Epidermal melanocyte (primary cell): ENCODE results near the gene PRMT7.

Experiments
- DNase-seq: peaks from one replicate; pipeline ENCODE4 v3.0.0; 2011; ENCODE audit warnings: low spot score; ENCODE audit not compliant: insufficient read length

PRMT7 gene

DNA sequence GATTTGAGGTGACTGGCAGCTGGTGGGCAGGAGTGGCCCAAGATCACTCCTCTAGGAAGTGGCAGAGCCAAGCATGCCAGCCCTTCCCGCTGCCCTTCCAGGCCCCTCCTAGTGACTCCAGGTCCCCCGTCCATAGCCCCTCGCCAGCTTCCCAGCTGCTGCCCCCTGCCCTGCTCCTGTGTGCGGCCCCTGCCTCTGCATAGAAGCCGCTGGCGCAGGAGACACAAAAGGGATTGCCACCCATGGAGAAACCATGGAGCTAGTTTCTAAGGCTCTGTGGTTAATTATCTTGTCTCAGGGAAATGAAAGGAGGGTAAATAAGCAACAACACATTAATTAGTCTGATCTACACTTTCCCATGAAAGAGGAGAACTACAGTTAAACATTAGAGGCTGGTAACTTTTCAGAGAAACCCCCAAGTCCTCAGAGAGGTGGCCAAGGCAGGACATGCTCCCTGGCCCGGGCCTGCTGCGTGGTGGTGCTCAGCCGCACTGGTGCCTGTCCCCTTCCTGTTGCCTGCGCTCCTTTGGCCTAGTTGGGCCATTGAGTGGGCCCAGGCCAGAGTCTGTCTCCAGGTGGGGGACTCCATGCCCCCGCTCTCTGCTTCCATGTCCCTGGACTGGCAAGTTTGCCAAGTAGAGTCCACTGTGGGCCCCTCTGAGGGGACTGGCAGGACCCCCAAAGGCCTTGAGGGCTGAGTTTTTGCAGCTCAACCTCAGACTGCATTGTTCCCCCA is 65.2 kb downstream of the PRMT7 start:
- no peak for DNase-seq

- no peak for DNase-seq
Measured at GRCh38 chr16:68376590-68376989, 65.8 kb downstream of the PRMT7 start.

GRCh38 chr16:68377221-68377620 is 66.4 kb downstream of the PRMT7 start:
- no peak for DNase-seq

DNA sequence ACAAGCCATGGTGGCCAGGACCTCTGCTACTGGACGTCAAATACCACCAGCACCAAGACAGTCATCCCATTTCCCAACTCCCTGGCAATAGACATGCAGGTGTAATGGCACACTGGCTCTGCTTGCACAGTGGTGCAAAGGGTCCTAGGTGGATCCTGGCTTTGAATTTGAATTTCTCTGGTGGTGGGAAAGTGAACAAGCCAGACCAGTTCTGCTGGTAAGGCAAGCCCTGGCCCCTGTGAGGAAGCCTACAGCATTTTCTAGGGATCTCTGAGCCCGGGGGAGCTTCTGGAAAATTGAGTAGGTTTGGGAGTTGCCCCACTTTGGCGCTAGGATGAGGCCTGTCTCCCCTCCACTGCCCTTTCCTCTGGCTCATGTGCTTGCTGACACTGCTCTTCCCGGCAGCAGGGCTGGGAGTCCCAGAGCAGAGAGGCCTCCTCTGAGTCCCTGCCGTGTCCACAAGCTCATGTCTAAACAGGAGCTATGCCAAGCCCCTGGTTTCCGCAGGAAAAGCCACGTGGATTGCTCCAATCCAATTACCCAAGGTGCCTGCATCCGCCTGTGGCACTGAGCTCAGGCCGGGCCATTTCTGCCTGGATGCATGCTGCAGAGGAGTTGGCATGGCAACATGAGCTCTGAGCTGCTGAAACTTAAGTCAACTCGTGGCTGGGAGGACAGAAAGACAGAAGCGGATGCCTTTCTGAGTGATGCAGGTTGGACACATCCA is 67.0 kb downstream of the PRMT7 start:
- DNase-seq, result no peak

- no peak for DNase-seq
Measured at GRCh38 chr16:68378436-68379415, 67.9 kb downstream of the PRMT7 start.

DNA sequence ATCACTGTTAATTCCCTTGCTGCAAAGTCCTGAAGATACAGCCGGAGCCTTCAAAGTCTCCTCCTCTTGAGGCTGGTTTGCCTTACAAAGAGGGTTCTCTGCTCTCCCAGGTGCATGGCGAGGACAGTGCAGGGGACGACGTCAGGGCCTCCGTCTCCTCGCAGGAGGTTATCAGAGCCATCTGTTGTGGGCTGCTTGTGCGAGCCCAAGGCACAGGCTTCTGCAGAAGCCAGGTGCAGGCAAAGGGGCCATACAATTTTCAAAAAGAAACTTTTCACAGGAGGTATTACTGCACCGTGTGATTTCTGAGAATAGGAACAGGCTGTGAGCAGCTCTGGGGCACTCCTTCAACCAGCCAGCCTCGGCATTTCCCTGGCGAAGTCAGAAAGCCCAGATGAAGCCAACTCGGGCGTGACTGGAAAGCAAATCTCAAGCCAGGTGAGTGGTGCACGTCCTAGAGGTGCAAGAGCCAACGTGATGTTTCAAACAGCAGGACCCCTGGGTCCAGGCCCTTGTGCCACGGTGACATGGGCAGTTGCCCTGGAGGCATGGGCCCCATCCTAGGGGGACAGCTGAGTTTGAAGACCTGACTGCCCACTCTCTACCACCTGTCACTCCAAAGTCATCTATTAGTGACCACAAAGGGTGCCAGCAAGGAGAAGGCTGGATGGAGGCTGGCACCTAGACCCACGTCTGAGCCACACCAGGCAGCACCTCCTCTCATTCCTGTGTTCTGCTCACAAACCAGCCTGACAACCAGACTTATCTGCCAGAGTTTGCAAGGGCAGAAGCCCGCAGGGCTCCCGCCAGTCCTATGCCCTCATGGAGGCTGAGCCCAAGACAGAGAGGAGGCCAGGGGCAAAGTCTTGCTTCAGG is 68.9 kb downstream of the PRMT7 start:
- DNase-seq, result no peak

DNA sequence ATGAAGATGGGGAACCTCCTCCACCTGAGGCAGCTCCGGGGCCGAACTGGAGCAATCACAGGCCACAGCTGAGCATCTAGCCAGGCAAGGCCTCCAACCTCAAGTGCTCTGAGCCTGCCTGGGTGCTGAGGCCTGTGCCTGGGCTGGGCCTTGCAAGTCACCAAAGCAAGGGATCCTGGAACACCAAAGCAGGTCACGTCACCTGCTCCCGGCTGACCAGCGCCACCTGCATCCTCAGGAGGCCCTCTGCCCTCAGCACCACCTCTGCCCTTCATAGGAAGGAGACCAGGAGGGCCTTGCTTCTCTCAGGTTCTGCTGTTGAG is 69.5 kb downstream of the PRMT7 start:
- DNase-seq, result no peak

GRCh38 chr16:68380676-68381362 is 70.0 kb downstream of the PRMT7 start:
- DNase-seq, result no peak

GRCh38 chr16:68381363-68381724 is 70.5 kb downstream of the PRMT7 start:
- no peak for DNase-seq

DNA sequence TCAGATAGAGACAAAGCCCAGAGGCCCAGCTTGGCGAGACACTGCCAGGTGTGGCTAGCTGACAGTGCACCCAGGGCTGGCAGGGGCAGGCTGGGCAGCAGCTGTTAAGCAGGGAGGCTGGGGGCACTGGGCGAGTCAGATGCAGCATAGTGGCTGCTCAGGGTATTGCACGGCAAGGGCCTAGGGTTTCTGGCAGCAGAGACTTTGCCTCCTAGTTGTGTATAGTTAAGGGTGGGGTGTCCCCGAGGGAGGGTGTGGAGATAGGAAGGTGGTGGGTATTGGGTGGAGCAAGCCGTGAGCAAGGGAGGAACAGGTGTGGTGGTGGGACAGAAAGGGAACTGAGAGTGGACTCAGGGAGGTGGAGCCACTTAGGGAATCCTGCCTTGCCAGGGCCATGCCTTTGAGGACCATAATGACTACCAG is 71.5 kb downstream of the PRMT7 start:
- DNase-seq, result no peak

- DNase-seq, result no peak
Measured at GRCh38 chr16:68383858-68384257, 73.0 kb downstream of the PRMT7 start.

DNA sequence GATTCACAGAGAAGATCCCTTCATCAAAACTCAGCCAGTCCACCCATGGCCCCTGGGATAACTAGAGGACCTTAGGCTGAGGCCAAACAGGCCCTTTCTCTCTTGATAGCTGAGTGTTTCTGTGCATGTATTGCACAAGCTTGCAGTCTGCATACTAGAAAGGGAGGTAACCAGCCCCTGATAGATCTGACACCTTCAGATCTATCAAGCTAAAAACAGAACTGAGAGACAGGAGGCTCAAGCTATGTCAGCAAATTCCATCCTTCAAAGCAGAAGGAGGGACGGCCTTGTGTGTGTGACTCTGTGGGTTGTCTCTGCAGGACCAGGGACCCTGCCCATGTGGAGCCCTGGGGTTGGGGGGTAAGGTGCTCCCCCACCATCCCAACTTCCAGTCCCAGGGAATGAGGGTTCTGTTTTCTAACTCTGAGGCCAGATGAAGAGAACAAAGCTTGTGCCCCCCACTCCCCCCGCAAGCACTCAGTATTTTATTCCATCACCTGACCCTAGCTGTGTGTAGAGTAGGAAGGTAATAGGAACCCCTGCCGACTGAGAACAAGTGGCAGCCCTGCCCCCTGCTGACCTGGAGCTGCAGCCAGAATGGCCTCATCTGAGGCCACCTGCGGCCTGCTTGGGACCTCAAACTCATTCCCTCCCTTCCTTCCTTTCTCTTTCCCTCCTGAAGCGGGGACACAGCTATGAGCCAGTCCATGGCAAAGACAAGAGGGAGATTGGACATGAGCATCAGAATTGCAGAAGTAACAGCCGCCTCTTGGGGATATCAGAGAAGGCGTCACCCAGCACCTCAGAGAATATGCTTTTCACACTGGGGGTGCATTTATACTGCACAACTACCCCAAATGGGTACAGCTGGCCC is 73.7 kb downstream of the PRMT7 start:
- DNase-seq, result no peak

- no peak for DNase-seq
Measured at GRCh38 chr16:68385371-68385770, 74.6 kb downstream of the PRMT7 start.

GRCh38 chr16:68386628-68387027 is 75.8 kb downstream of the PRMT7 start:
- no peak for DNase-seq

DNA sequence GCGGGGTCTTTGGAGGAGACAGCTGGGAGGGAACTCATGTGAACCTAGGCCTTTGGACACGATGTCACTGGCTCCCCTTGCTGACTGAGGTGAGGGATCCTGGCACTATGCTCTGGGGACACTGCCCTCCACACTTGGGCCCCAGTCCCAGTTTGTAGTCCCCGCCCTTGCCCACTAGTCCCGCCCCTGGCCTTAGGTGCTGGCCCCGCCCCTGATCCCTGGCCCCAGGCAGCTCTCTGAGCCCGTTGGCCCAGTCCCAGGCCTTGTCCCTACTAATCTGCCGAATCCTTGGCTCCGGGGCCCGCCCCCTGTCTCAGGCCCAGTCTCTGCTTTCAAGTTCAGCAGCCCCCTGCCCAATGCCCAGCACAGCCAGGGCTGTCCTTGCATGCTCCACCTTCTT is 76.5 kb downstream of the PRMT7 start:
- no peak for DNase-seq

GRCh38 chr16:68388124-68388523 is 77.3 kb downstream of the PRMT7 start:
- no peak for DNase-seq

GRCh38 chr16:68389006-68389405 is 78.2 kb downstream of the PRMT7 start:
- no peak for DNase-seq

DNA sequence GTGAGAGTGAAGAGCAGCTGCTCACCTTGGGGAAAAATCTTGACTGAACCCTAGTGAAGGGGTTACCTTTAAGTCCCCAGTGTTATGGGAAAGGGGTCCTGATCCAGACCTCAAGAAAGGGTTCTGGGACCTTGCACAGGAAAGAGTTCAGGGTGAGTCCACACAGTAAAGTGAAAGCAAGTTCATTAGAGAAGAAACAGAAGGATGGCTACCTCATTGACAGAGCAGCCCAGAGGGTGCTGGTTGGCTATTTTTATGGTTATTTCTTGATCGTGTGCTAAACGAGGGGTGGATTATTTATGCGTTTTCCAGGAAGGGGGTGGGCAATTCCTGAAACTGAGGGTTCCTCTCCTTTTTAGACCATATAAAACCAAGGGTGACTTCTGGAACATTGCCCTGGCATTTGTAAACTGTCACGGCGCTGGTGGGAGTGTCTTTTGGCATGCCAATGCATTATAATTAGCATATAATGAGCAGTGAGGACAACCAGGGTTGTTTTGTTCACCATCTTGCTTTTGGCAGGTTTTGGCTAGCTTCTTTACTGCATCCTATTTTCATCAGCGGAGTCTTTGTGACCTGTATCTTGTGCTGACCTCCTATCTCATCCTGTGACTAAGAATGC is 79.0 kb downstream of the PRMT7 start:
- DNase-seq, result no peak

GRCh38 chr16:68393333-68393732 is 82.5 kb downstream of the PRMT7 start:
- DNase-seq, result no peak
